ENCODE results near the gene TNNI2.

- TF ChIP-seq POLR2AphosphoS5 (IDR thresholded peaks at IDR 0.05; ENCODE audit: borderline replicate concordance, low read depth, low read length) (no peak), EZH2 (IDR thresholded peaks at IDR 0.05) (no peak), FOXP2 (optimal IDR thresholded peaks at IDR 0.05; ENCODE audit: control extremely low read depth, extremely low read length, insufficient read depth) (no peak)
Measured at GRCh38 chr11:1839924-1840779, 1.4 kb downstream of the TNNI2 start.
